Prostate gland (tissue), 2 donors: ENCODE results near the gene PPARA. TPM values are rescaled to one million over a fixed set of nuclear protein-coding genes. Genes with fewer than 3 reads are reported as not detected.

Experiments
- DNase-seq: peaks from one replicate; pipeline ENCODE4 v3.0.0-alpha.2; 2019; ENCODE audit warnings: low spot score
- H3K27ac ChIP-seq, 2 donors: fragments of 200-600 bp; sonication (generic); 2 replicates each; pipeline ENCODE4 v1.5.1; 2017 to 2019
- H3K27me3 ChIP-seq: fragments of 200-600 bp; sonication (generic); replicated peaks from 2 replicates; pipeline ENCODE4 v1.5.1; 2019; ENCODE audit not compliant: insufficient read depth
- H3K36me3 ChIP-seq, 2 donors: fragments of 200-600 bp; sonication (generic); 1 replicate in 1 of 2; 2 replicates in 1 of 2; pipeline versions ENCODE4 v1.5.1 to v1.8.1; 2017 to 2019
- H3K4me1 ChIP-seq: fragments of 200-600 bp; sonication (generic); replicated peaks from 2 replicates; pipeline ENCODE4 v1.5.1; 2019
- H3K4me3 ChIP-seq, 2 donors: fragments of 200-600 bp; sonication (generic); 2 replicates each; pipeline ENCODE4 v1.5.1; 2017 to 2019
- H3K9me3 ChIP-seq: fragments of 200-600 bp; sonication (generic); 2 replicates; pipeline ENCODE4 v1.5.1; 2017
- CTCF ChIP-seq, 4 experiments: fragments of 200-600 bp in 2 of 4; fragments of 450-650 bp in 2 of 4; sonication (generic) in 2 of 4; IDR thresholded peaks; 1 replicate in 3 of 4; 2 replicates in 1 of 4; pipeline ENCODE4 v1.5.1; 2016 to 2019; ENCODE audit warnings: antibody characterized with exemption in 4 of 4, mild to moderate bottlenecking in 2 of 4, moderate library complexity in 2 of 4
- POLR2A ChIP-seq: fragments of 450-650 bp; IDR thresholded peaks from one replicate; pipeline ENCODE4 v1.6.1; 2016; ENCODE audit warnings: antibody characterized with exemption, mild to moderate bottlenecking
- POLR2AphosphoS5 ChIP-seq: sonication (generic); formaldehyde crosslinking; IDR thresholded peaks from one replicate; pipeline ENCODE4 v1.6.1; 2017; ENCODE audit warnings: antibody characterized with exemption
- WGBS: methylation state at CpG from one replicate; pipeline ENCODE4 v1.1.5; 2018; 5-methylcytosine and 5-hydroxymethylcytosine counted together
- intact Hi-C: fragments of 100-400 bp; cut with DNase I; formaldehyde crosslinking; loops from one replicate; pipeline ENCODE4 v1.14.2; 2022
- total RNA-seq, 2 donors: library from RNA; depleted of rRNA; stranded (reverse); fragments of >200 nt; gene quantifications; one replicate each; pipeline ENCODE4 v1.1.0, GENCODE V29; 2016

PPARA gene
- total RNA-seq, 2 donors from 2014 or later: 21.2 to 27.3 TPM

DNA sequence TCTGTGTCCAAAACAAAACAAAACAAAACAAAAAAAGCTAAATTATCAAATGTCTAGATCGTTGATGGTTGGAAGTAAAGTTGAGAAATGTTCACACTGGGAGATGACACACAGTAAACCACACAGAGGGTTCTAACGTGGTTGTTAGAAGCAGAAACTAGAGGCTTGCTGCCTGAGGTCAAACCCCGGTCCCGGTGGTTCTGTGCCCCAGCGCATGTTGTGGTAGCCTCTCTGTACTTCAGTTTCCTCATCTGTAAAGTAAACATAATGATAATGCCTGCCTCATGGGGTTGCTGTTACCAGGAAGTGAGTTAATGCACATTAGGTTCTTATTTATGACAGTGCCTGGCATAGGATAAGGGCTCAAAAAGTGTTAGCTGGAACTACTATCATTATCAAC lies 33.4 kb downstream of the PPARA start:
- no peaks in the 10 kb centered on the region for H3K27me3 ChIP-seq
- WGBS: 88% methylated on average over 5 of the region's 5 CpGs
- intact Hi-C loops: no loop called here
- no peak for TF ChIP-seq CTCF (IDR thresholded peaks at IDR 0.05)
- no peak for TF ChIP-seq POLR2AphosphoS5
- TF ChIP-seq POLR2A: no peak
- no peaks in the 10 kb centered on the region for H3K36me3 ChIP-seq
- no peaks in the 10 kb centered on the region for H3K4me1 ChIP-seq
- no peaks in the 10 kb centered on the region for H3K9me3 ChIP-seq
- no peak overlapping the region for H3K27ac ChIP-seq
- DNase-seq: no peak
- H3K4me3 ChIP-seq: no peak overlapping the region

- WGBS: 83% methylated on average over 2 of the region's 2 CpGs
- TF ChIP-seq CTCF (IDR thresholded peaks at IDR 0.05): no peak
- no peak for TF ChIP-seq POLR2A
- no peak for TF ChIP-seq POLR2AphosphoS5
- no peak overlapping the region for H3K27ac ChIP-seq
- no peak overlapping the region for H3K4me3 ChIP-seq
- no peaks in the 10 kb centered on the region for H3K9me3 ChIP-seq
- H3K27me3 ChIP-seq: no peaks in the 10 kb centered on the region
- no peaks in the 10 kb centered on the region for H3K4me1 ChIP-seq
- intact Hi-C loops: no loop called here
- no peaks in the 10 kb centered on the region for H3K36me3 ChIP-seq
- DNase-seq: no peak
Measured at GRCh38 chr22:46185283-46185682, 35.0 kb downstream of the PPARA start.

DNA sequence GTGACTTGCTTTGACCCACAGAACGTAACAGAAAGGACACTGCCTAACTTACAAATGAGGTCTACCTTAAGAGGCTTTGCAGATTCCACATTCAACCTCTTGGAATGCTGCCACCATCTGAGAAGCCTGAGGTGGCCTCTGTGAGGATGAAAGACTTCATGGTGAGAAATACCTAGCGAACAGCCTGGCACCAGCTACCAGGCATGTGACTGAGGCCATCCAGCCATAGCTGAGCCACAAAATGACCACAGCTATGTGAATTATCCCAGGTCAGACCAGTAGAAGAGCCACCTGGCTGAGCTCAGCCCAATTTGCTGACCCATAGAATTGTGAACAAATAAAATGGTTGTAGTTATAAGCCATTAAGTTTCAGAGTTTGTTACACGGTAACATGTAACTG lies 37.5 kb downstream of the PPARA start:
- H3K27me3 ChIP-seq: no peaks in the 10 kb centered on the region
- TF ChIP-seq POLR2A (no peak), POLR2AphosphoS5 (no peak), CTCF (IDR thresholded peaks at IDR 0.05) (no peak)
- intact Hi-C loops: no loop called here
- H3K4me1 ChIP-seq: no peaks in the 10 kb centered on the region
- no peaks in the 10 kb centered on the region for H3K9me3 ChIP-seq
- no peak for DNase-seq
- WGBS: 87% methylated on average over 3 of the region's 3 CpGs
- H3K27ac ChIP-seq: no peak overlapping the region
- H3K36me3 ChIP-seq: no peaks in the 10 kb centered on the region
- no peak overlapping the region for H3K4me3 ChIP-seq

- TF ChIP-seq CTCF (IDR thresholded peaks at IDR 0.05) (no peak), POLR2AphosphoS5 (no peak), POLR2A (no peak)
- intact Hi-C loops: no loop called here
- Histone ChIP-seq H3K27me3 (no peaks in the 10 kb centered on the region), H3K4me1 (no peaks in the 10 kb centered on the region), H3K27ac (no peak overlapping the region), H3K4me3 (no peak overlapping the region), H3K36me3 (no peaks in the 10 kb centered on the region), H3K9me3 (no peaks in the 10 kb centered on the region)
- 87% methylated on average over 5 of the region's 5 CpGs for WGBS
- DNase-seq: no peak
Measured at GRCh38 chr22:46192210-46192993, 42.1 kb downstream of the PPARA start.

- 45% methylated on average over 8 of the region's 8 CpGs for WGBS
- TF ChIP-seq POLR2AphosphoS5 (no peak), CTCF (IDR thresholded peaks at IDR 0.05) (no peak)
- Histone ChIP-seq H3K4me1 (no peaks in the 10 kb centered on the region), H3K36me3 (no peaks in the 10 kb centered on the region), H3K4me3 (no peak overlapping the region), H3K27ac (no peak overlapping the region), H3K9me3 (no peaks in the 10 kb centered on the region), H3K27me3 (no peaks in the 10 kb centered on the region)
- intact Hi-C loops: no loop called here
- DNase-seq: no peak
Measured at GRCh38 chr22:46193898-46194310, 43.6 kb downstream of the PPARA start.
